Measurements from ENCODE around the gene PSMD13.
"Not testable (repeated sequence)": the region's sequence is repeated elsewhere in the genome, so short reads cannot be mapped to it uniquely, and the experiment has no call there.

Gene PSMD13

GRCh38 chr11:252666-253065 lies 15.9 kb downstream of the PSMD13 start:
- no peak for DNase-seq

- DNase-seq: no peak
Observed at GRCh38 chr11:253160-253885, 16.5 kb downstream of the PSMD13 start.

- no peak for DNase-seq
Observed at GRCh38 chr11:253886-254270, 17.1 kb downstream of the PSMD13 start.

GRCh38 chr11:255176-255575 lies 18.4 kb downstream of the PSMD13 start:
- DNase-seq: no peak

GRCh38 chr11:255816-256215 lies 19.0 kb downstream of the PSMD13 start:
- DNase-seq: no peak

- no peak for DNase-seq
Observed at GRCh38 chr11:256952-257737, 20.4 kb downstream of the PSMD13 start.

- no peak for DNase-seq
Observed at GRCh38 chr11:257766-258493, 21.2 kb downstream of the PSMD13 start.

- no peak for DNase-seq
Observed at GRCh38 chr11:259413-259812, 22.6 kb downstream of the PSMD13 start.

- DNase-seq: no peak
Observed at GRCh38 chr11:261624-262023, 24.8 kb downstream of the PSMD13 start.

- DNase-seq: no peak
Observed at GRCh38 chr11:266676-267439, 30.1 kb downstream of the PSMD13 start.

GRCh38 chr11:267491-267994 lies 30.8 kb downstream of the PSMD13 start:
- DNase-seq: no peak

GRCh38 chr11:268716-269145 lies 32.0 kb downstream of the PSMD13 start:
- DNase-seq: not testable (repeated sequence)

GRCh38 chr11:269146-269890 lies 32.5 kb downstream of the PSMD13 start:
- DNase-seq: no peak

GRCh38 chr11:270451-271318 lies 33.9 kb downstream of the PSMD13 start:
- DNase-seq: no peak

GRCh38 chr11:271319-271715 lies 34.5 kb downstream of the PSMD13 start:
- DNase-seq: no peak

- no peak for DNase-seq
Observed at GRCh38 chr11:272195-272930, 35.6 kb downstream of the PSMD13 start.

- DNase-seq: no peak
Observed at GRCh38 chr11:272931-273198, 36.1 kb downstream of the PSMD13 start.

GRCh38 chr11:276219-276618 lies 39.4 kb downstream of the PSMD13 start:
- no peak for DNase-seq

- no peak for DNase-seq
Observed at GRCh38 chr11:278001-278951, 41.5 kb downstream of the PSMD13 start, which contains the start of gene NLRP6. Gene NLRP6 (plus strand): TSS chr11:278407. CDS start chr11:278570, 163 bp downstream.
